Measurements from ENCODE around the gene HS3ST3A1. TPM values are rescaled to one million over a fixed set of nuclear protein-coding genes. Genes with fewer than 3 reads are reported as not detected.

The HS3ST3A1 gene
- total and polyA plus RNA-seq, 10 donors: 1.9 to 25.9 (median 16.4) TPM

DNA sequence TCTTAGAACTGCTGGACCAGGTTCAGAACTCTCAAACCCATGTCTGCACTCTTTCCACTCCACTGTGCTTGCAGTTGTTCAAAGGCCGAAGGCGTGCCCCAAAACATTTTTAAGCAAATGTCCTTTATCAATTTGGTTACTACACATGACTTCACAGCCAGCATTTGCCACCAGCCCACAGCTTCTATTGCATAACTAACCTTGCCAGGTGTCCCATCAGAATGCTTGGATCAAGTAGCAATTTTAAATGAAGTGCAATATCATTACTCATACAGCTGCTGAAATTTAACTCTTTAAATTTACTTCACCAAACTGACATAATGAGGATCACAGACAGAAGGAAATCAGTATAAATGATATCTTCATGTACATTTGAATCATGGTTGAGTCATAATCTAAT lies 29.8 kb upstream of the HS3ST3A1 start:
- Histone ChIP-seq H3K27me3 (replicated peaks in 1 of 7) (peaks cover 0 to 8% (median 0%) of the 10 kb centered on the region in 7 donors), H3K27ac (no peak overlapping the region), H3K4me1 (no peaks in the 10 kb centered on the region), H3K36me3 (no peaks in the 10 kb centered on the region), H3K4me3 (no peak overlapping the region), H3K9me3 (no peaks in the 10 kb centered on the region)
- TF ChIP-seq POLR2AphosphoS5 (IDR thresholded peaks at IDR 0.05) (no peak), POLR2A (IDR thresholded peaks at IDR 0.05) (no peak)
- TF ChIP-seq, protein P1, sequence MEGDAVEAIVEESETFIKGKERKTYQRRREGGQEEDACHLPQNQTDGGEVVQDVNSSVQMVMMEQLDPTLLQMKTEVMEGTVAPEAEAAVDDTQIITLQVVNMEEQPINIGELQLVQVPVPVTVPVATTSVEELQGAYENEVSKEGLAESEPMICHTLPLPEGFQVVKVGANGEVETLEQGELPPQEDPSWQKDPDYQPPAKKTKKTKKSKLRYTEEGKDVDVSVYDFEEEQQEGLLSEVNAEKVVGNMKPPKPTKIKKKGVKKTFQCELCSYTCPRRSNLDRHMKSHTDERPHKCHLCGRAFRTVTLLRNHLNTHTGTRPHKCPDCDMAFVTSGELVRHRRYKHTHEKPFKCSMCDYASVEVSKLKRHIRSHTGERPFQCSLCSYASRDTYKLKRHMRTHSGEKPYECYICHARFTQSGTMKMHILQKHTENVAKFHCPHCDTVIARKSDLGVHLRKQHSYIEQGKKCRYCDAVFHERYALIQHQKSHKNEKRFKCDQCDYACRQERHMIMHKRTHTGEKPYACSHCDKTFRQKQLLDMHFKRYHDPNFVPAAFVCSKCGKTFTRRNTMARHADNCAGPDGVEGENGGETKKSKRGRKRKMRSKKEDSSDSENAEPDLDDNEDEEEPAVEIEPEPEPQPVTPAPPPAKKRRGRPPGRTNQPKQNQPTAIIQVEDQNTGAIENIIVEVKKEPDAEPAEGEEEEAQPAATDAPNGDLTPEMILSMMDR (IDR thresholded peaks at IDR 0.05 in 8 of 11, conservative IDR thresholded peaks at IDR 0.05 in 3 of 11): no peak
- 86 to 99% (median 92%) methylated on average over 2 of the region's 2 CpGs for WGBS, 5 donors
- intact Hi-C loops (cut with DNase I; ENCODE audit: low total_unique reads): no loop called here
- no peak for DNase-seq

DNA sequence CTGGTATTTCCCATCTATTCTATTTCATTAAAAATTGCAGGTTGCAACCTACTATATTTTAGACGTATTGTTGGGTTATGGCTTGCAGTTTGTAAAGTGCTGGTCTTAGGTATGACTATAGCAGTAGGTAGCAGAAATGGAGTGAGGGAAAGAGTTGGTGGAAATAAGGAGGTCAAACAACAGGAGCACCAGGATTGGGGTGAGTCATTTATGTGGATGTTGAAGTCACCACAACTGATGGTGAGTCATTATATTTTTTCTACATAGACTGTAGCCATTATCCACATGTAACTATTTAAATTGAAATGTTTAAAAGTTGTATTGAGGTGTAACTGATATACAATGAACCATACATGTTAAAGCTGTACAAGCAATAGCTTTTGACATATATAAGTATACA lies 25.0 kb upstream of the HS3ST3A1 start:
- Histone ChIP-seq H3K27ac (no peak overlapping the region), H3K4me3 (no peak overlapping the region), H3K27me3 (replicated peaks in 1 of 7) (peaks cover 0 to 18% (median 0%) of the 10 kb centered on the region in 7 donors), H3K36me3 (no peaks in the 10 kb centered on the region), H3K9me3 (peaks cover 0 to 6% (median 0%) of the 10 kb centered on the region in 8 donors), H3K4me1 (no peaks in the 10 kb centered on the region)
- WGBS, 5 donors: 88 to 95% (median 93%) methylated on average over 1 of the region's 1 CpG
- TF ChIP-seq, protein P1 (IDR thresholded peaks at IDR 0.05 in 8 of 11, conservative IDR thresholded peaks at IDR 0.05 in 3 of 11): no peak
- TF ChIP-seq POLR2A (IDR thresholded peaks at IDR 0.05) (no peak), POLR2AphosphoS5 (IDR thresholded peaks at IDR 0.05) (no peak)
- intact Hi-C loops (cut with DNase I; ENCODE audit: low total_unique reads): no loop called here
- DNase-seq: no peak

DNA sequence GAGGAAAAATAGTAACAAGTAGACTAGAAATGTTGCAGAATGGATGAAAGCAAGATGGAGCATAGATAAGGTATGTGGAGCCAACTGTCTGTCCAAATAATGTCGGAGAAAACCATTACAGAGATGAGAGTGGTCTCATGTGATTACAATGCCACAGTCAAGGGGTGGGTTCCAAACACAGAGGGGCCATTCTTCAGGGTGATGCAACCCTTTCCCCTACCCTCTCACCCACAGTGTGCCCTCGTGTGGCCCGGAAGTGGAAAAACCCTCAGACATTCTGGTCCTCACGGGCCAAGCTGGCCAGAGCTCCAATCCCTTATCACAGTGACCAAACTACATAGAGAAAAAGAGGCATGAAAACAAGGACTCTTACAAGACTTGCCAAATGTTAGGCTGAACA lies 17.7 kb upstream of the HS3ST3A1 start:
- H3K9me3 ChIP-seq: peaks cover 0 to 12% (median 2%) of the 10 kb centered on the region in 8 donors
- no peaks in the 10 kb centered on the region for H3K27me3 ChIP-seq (replicated peaks in 1 of 7)
- H3K4me3 ChIP-seq: no peak overlapping the region
- H3K27ac ChIP-seq: no peak overlapping the region
- no peak for TF ChIP-seq POLR2A (IDR thresholded peaks at IDR 0.05)
- TF ChIP-seq, protein P1 (IDR thresholded peaks at IDR 0.05 in 8 of 11, conservative IDR thresholded peaks at IDR 0.05 in 3 of 11): no peak
- DNase-seq: no peak
- H3K36me3 ChIP-seq: no peaks in the 10 kb centered on the region
- intact Hi-C loops (cut with DNase I; ENCODE audit: low total_unique reads): no loop called here
- 82 to 93% (median 85%) methylated on average over 4 of the region's 4 CpGs for WGBS, 5 donors
- H3K4me1 ChIP-seq: no peaks in the 10 kb centered on the region

DNA sequence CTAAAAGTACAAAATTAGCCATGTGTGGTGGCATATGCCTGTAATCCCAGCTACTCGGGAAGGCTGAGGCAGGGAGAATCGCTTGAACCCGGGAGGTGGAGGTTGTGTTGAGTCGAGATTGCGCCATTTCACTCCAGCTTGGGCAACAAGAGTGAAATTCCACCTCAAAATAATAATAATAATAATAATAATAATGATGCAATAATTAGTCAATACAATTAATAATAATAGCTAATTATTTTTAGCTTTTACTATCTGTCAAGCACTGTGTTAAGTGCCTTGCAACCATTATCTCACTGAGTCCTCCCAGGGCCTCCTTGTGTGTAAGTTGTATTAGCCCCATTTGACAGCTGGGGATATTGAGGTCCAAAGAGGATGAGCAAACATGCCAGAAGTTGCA lies 14.3 kb upstream of the HS3ST3A1 start:
- no peaks in the 10 kb centered on the region for H3K27me3 ChIP-seq (replicated peaks in 1 of 7)
- 81 to 98% (median 86%) methylated on average over 5 of the region's 5 CpGs for WGBS, 5 donors
- peaks cover 0 to 16% (median 10%) of the 10 kb centered on the region in 8 donors for H3K9me3 ChIP-seq
- DNase-seq: no peak
- no peak overlapping the region for H3K4me3 ChIP-seq
- H3K27ac ChIP-seq: no peak overlapping the region
- no peaks in the 10 kb centered on the region for H3K4me1 ChIP-seq
- intact Hi-C loops (cut with DNase I; ENCODE audit: low total_unique reads): no loop called here
- H3K36me3 ChIP-seq: no peaks in the 10 kb centered on the region
- TF ChIP-seq POLR2A (IDR thresholded peaks at IDR 0.05): no peak
- TF ChIP-seq, protein P1 (IDR thresholded peaks at IDR 0.05 in 8 of 11, conservative IDR thresholded peaks at IDR 0.05 in 3 of 11): no peak
- no peak for TF ChIP-seq POLR2AphosphoS5 (IDR thresholded peaks at IDR 0.05)
